SHP77 (cell line): ENCODE measurements around the gene MAPK8.

Source experiments
- DNase-seq, 2 experiments: peaks; one replicate each; lab custom pipeline; 2025; lab: John Stamatoyannopoulos, UW

The MAPK8 gene

DNA sequence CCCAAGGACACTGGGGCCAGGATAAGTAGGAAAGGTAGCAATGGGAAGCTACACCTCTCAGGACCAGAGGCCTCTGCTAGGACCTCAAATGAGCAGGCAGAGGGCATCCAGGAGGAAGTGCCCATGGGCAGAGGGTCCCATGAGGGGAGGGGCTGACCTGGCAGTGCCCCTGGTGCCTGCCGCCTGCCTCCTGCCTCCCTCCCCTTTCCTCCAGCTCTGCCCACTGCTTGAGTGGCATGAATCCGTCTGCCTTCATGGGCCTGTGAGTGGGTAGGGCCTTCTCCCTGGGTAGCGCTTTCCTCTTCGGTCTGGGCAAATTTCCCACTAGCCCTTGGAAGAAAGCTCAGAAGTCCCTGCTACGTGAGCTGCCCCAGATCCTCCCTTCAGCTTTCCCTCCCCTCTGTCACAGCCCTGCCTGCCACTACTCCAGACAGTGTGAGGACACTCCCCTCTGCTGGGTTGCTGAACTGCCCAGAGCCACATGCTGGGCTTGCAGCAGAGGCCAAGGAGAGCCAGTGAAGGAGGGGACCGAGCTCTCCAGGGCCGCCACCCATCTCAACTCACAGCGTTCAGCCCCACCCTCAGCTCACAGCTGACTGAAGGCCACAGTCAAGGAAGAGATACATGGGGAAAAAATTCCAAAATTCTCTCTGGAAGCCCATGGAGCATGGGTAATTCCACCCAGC is 157.0 kb downstream of the MAPK8 start:
- DNase-seq: no peak

DNA sequence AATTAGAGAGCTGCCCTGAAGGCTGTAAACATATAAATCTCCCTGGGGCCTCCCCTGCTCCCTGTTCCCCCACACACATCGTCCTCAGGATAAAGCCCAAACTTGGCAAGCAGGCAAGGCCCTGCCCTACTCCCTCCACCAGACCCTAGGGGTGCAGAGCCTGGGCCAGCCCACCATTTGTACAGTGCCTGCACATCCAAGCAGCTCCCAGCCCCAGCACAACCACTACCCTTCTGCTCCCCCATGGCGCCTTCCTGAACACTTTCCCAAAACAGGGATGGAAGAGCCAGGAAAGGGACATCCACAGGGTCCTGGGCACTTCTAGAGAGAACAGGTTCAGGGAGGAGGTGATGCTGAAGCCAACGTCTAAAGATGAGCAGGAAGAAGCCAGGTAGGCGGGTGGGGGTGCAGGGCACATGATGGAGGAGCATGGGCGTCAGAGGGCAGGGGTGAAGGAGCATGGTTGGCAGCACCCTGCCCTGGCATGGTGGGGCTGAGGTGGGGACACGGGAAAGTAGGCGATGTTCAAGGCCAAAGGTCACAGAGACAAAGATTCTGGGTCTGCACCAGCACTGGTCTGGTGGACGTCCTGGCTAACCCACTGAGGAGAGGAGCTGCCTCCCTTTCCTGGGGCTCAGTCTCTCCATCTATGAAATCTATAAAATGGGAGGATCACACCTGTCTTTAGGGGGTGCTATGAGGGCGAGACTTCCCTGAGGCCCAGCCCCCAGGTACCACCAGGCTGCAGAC is 157.8 kb downstream of the MAPK8 start:
- no peak for DNase-seq

DNA sequence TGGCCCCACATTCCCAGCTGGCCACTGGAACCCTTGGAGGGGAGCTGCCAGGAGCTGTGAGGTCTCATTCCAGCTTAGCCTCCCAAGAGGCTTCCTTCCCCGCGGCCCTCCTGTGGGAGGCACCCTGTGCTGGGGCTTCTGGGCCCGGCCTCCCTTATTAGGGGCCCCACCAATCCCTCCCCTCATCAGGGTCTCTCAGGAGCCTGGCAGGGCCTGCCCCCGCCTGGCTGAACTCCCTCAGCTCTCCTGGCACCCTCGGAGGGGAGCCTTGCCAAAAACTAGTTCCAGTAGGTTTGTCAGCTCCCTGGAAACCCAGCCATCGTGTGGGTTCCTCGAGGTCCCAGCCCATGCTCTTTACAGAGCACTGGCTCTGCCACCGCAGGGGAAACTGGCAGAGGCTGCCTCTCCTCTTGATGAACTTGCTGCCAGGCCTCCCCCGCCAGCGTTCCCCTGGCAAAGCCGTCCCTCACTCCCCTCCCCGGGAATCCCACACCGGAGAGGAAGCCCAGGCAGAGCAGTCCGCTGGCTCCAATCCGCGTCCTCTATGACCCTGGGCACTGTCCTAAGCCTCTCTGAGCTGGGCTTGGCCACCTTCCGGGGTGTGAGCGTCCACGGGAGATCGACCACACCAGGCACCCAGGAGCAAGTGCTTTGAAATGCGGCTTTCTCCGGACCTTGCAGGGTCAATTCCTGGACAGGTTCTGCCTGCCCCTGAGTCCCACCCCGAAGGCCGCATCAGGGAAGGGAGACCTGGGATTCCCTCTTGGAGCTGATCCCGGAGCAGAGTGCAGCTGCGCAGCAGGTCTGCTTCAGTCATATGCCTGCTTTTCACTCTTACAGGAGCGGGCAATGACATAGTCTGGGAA is 158.6 kb downstream of the MAPK8 start:
- no peak for DNase-seq

- no peak for DNase-seq
Measured at GRCh38 chr10:48465860-48466521, 159.5 kb downstream of the MAPK8 start.

DNA sequence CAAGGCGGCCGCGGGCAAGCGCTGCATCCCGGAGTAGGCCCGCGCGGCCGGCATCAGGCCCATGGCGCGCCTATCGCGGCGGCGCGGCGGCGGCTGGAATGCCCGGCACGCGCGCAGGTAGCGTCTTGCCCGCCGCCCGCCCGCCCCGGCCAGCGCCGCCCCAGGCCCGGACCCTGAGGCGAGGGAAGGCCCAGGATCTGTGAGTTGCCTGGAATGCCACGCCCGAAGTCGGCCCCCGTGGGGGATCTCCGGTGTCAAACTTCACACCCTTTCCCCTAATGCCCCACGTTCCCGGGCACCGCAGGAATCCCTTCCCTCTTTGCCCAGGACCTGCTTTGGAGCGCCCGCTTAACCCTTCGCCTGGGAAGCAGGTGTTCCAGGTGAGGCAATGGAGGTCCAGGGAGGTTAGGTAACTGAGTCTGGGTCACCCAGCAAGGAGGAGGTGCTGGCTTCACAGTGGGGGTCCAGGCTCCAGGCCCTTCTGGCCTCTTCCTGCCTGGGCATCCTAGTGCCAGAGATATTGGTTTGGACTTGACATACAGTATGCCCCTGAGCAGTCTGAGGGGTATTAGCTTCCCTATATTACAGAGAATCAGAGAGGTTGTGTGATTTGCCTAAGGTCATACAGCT is 160.2 kb downstream of the MAPK8 start:
- DNase-seq: no peak

GRCh38 chr10:48467669-48468068 is 161.2 kb downstream of the MAPK8 start:
- no peak for DNase-seq

GRCh38 chr10:48468130-48468790 is 161.8 kb downstream of the MAPK8 start:
- DNase-seq: no peak

DNA sequence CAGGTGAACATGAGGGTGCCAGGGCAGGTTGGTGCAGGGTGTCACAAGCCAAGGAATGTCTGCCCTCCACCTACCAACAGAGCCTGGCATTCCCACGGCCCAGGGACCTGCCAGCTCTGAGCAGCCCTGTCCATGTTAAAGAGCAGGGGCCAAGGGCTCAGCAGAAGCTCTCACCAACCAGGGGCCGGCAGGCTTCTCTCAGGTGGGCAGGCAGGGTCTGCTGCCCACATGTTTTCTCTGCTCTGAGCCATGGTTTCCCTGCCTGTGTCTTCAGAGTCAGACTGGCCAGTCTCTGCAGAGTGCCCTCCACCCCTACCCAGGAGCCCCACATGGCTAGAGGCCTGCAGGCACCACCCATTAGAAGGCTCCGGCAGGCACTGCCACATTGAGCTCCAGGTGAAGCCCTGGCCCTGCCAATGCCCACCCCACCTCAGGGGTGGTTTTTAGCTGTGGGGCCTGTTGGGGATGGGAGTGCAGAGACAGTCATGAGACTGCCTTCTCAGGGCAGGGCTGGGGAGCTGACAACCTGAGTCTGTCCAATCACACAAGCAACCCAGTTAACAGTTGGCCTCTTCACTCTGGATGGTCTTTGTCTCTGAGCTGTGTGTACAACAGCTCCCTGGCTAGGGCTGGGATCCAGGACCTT is 162.5 kb downstream of the MAPK8 start:
- no peak for DNase-seq

DNA sequence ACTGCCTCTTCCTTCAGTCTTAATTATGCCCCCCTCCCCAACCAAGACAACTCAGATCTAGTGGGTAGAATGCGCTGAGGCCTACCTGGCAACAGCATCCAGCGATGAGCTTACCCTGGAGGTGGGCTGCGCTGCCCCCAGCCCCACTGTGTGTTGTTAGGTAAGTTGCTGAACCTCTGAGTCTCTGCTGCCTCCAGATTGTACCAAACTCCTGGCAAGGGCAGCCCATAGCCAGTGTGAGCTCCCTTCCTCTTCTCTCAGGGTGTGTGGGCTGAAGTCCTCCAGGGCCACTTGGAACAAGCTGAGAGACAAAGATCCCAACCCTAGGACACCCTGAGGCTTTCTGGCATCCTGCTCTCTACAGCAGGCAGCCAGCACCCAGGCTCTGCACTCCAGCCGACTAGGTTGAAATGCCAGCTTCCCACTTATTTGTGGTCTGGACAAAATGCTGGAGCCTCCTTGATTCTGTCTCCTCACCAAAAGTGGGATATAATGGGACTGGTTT is 163.1 kb downstream of the MAPK8 start:
- DNase-seq: no peak

- no peak for DNase-seq
Measured at GRCh38 chr10:48470115-48470892, 163.8 kb downstream of the MAPK8 start.

DNA sequence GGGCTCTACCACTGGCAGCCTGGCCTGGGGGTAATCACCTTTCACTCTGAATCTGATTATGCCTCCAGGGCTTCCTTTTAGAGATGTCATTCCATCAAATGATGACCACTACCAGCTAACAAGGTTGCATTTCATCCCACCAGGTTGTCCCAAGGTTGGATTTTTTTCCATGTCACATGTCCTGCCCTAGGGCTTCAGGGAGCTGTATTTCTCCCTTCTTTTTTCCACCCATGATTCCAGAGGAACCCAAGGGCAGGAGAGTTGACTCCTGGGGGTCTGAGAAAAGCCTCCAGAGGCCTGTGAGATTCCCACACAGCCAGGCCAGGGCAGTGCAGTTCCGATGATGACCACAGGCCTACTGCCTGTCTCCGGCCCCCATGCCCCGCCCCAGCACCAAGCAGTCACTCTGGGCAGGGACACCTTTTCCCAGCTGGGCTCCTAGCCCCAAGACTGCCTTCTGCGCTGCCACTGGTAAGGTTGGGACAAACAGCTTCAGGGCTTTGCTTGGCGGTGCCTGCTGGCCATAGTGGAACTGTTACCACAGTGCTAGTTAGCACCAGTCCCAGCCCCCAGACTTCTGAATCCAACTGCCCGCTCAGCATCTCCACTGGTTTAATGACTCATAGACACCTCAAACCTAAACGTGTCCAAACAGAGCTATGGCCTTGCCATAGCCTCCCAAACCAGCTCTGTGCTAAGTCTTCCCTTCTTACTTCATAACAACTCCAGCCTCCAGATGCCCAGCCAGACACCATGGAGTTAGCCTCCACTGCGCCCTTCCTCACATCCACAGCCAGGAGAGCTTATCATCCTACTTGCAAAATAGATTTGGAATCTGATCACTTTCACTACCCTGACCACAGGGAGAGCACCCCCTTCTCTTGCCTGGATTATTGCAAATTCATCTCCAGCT is 164.7 kb downstream of the MAPK8 start:
- DNase-seq: no peak

- DNase-seq: no peak
Measured at GRCh38 chr10:48472501-48473069, 166.1 kb downstream of the MAPK8 start.

DNA sequence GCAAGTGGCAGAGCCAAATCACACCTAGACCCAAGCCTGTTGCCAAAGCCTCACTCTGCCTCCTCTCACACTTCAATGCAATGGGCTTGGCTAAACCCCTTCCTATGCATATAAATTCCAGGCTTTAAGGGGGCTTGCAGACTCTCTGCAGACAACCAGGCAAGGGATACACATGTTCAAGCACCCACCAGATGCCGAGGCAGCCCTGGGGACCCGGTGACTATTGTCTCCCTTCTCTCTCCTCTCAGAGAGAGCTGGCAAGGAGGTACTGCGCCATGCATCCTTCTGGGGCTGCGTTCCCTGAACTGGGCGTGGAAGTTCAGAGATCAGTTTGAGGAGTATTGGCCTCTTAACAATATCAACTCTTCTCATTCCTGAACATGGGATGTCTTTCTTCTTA is 167.2 kb downstream of the MAPK8 start:
- no peak for DNase-seq

DNA sequence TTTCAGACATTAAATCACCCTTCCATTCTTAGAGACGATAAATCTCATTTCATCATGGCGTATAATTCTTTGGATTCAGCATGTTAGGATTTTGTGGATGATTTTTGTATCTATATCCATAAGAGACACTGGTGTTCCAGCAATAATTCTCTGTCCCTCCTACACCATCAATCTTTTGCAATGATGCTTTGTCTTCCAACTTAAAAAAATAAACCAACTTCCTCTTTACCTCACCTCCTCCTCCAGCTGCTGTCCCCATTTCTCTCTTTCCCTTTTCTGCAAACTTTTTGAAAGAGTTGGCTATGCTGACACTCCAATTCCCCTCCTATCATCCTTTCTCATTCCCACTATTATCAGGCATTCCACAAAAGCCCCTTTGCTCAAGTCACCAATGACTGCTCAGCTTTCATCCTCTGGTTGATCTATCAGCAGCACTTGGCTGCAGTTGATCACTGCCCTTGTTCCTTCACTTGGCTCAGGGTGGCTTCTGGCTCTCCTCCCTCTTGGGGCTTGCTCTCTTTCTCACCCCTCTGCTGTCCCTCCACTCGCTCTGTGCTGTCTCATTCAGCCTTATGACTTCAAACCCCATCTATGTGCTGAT is 168.4 kb downstream of the MAPK8 start:
- no peak for DNase-seq

- DNase-seq: no peak
Measured at GRCh38 chr10:48475943-48476278, 169.4 kb downstream of the MAPK8 start.

- no peak for DNase-seq
Measured at GRCh38 chr10:48476279-48476982, 170.0 kb downstream of the MAPK8 start.

GRCh38 chr10:48477141-48477540 is 170.7 kb downstream of the MAPK8 start:
- DNase-seq: no peak
